Natural killer cell (primary cell): ENCODE results near the gene PAX2. TPM values are rescaled to one million over a fixed set of nuclear protein-coding genes. Genes with fewer than 3 reads are reported as not detected.
A peak's percentile ranks its signal among the peaks of the same experiment; 100 is the strongest.

Experiments
- ATAC-seq, 3 donors: fragments of 150-1000 bp in 2 of 3; fragments of 200-7000 bp in 1 of 3; cut with Tn5 transposase; 1 replicate in 1 of 3; 2 replicates in 2 of 3; pipeline ENCODE4 v1.10.0; 2021; ENCODE audit warnings: mild to moderate bottlenecking in 2 of 3, moderate library complexity in 2 of 3
- DNase-seq, 2 donors: peaks; one replicate each; pipeline versions ENCODE4 v3.0.0 to v3.0.0-alpha.2; 2013 to 2021; ENCODE audit warnings: mixed read lengths in 1 of 2
- H3K27ac ChIP-seq: one replicate; pipeline ENCODE4 v1.5.1; 2013; ENCODE audit warnings: mild to moderate bottlenecking, low read length
- H3K27me3 ChIP-seq: one replicate; pipeline ENCODE4 v1.6.1; 2013; ENCODE audit warnings: low read length; ENCODE audit not compliant: control insufficient read depth, insufficient read depth
- H3K36me3 ChIP-seq: one replicate; pipeline ENCODE4 v1.6.1; 2013; ENCODE audit warnings: low read length; ENCODE audit not compliant: control insufficient read depth, insufficient read depth
- H3K4me1 ChIP-seq: one replicate; pipeline ENCODE4 v1.6.1; 2013; ENCODE audit warnings: low read length; ENCODE audit not compliant: control insufficient read depth, insufficient read depth
- H3K4me3 ChIP-seq: one replicate; pipeline ENCODE4 v1.5.1; 2013; ENCODE audit warnings: low read length
- H3K9me3 ChIP-seq: one replicate; pipeline ENCODE4 v1.6.1; 2013; ENCODE audit warnings: low read length; ENCODE audit not compliant: control insufficient read depth, insufficient read depth
- H3K27ac Mint-ChIP-seq, 2 donors: one replicate each; pipeline ENCODE4 v1.8.0; 2022; ENCODE audit warnings: mild to moderate bottlenecking in 2 of 2, mixed read lengths in 2 of 2, moderate library complexity in 1 of 2
- H3K27me3 Mint-ChIP-seq, 2 donors: one replicate each; pipeline ENCODE4 v1.8.0; 2022; ENCODE audit warnings: low read depth in 2 of 2, mixed read lengths in 2 of 2
- H3K36me3 Mint-ChIP-seq: one replicate; pipeline ENCODE4 v1.8.0; 2022; ENCODE audit warnings: mixed read lengths
- H3K4me1 Mint-ChIP-seq, 2 donors: one replicate each; pipeline ENCODE4 v1.8.0; 2022; ENCODE audit warnings: mixed read lengths in 2 of 2
- H3K4me3 Mint-ChIP-seq: one replicate; pipeline ENCODE4 v1.8.0; 2022; ENCODE audit warnings: mild to moderate bottlenecking, moderate library complexity, mixed read lengths
- H3K9me3 Mint-ChIP-seq, 2 donors: one replicate each; pipeline ENCODE4 v1.8.0; 2022; ENCODE audit warnings: mixed read lengths in 2 of 2
- WGBS: methylation state at CpG from one replicate; pipeline ENCODE4 v1.1.7; 2013; ENCODE audit warnings: missing lambda C conversion rate; ENCODE audit not compliant: insufficient coverage; 5-methylcytosine and 5-hydroxymethylcytosine counted together
- intact Hi-C: fragments of 100-400 bp; cut with micrococcal nuclease; formaldehyde crosslinking; loops from one replicate; pipeline ENCODE4 v1.14.2; 2022
- total RNA-seq, 4 donors: library from RNA; stranded (reverse); fragments of 120-200 nt in 1 of 4; gene quantifications; one replicate each; pipeline versions ENCODE4 v1.2.3 to v1.2.4, GENCODE V29; 2013 to 2022
- TF ChIP-seq, protein P1 (sequence below): fragments of 200-600 bp; IDR thresholded peaks from one replicate; pipeline ENCODE4 v1.8.0; 2022; ENCODE audit warnings: antibody characterized with exemption

The PAX2 gene
- total RNA-seq, 3 donors from 2014 or later (not counting 1 experiment from before 2014, with no cell fraction given) = not detected

- WGBS = 40% methylated on average over 1 of the region's 1 CpG
- no peak overlapping the region for H3K4me3 ChIP-seq
- H3K4me3 Mint-ChIP-seq = peak overlapping the region; percentile 55
- H3K36me3 Mint-ChIP-seq = no peaks in the 10 kb centered on the region
- ATAC-seq = no peak
- peaks cover 40% of the 10 kb centered on the region for H3K27me3 ChIP-seq
- intact Hi-C loops = no loop called here
- H3K4me1 Mint-ChIP-seq = peaks cover 25 to 45% of the 10 kb centered on the region in 2 donors
- TF ChIP-seq, protein P1, sequence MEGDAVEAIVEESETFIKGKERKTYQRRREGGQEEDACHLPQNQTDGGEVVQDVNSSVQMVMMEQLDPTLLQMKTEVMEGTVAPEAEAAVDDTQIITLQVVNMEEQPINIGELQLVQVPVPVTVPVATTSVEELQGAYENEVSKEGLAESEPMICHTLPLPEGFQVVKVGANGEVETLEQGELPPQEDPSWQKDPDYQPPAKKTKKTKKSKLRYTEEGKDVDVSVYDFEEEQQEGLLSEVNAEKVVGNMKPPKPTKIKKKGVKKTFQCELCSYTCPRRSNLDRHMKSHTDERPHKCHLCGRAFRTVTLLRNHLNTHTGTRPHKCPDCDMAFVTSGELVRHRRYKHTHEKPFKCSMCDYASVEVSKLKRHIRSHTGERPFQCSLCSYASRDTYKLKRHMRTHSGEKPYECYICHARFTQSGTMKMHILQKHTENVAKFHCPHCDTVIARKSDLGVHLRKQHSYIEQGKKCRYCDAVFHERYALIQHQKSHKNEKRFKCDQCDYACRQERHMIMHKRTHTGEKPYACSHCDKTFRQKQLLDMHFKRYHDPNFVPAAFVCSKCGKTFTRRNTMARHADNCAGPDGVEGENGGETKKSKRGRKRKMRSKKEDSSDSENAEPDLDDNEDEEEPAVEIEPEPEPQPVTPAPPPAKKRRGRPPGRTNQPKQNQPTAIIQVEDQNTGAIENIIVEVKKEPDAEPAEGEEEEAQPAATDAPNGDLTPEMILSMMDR = no peak
- no peaks in the 10 kb centered on the region for H3K9me3 ChIP-seq
- H3K4me1 ChIP-seq = peaks cover 37% of the 10 kb centered on the region
- H3K27ac Mint-ChIP-seq = no peak overlapping the region
- H3K36me3 ChIP-seq = no peaks in the 10 kb centered on the region
- H3K27me3 Mint-ChIP-seq = peaks cover 55 to 63% of the 10 kb centered on the region in 2 donors
- no peaks in the 10 kb centered on the region for H3K9me3 Mint-ChIP-seq
- no peak for DNase-seq
- H3K27ac ChIP-seq = no peak overlapping the region
These were observed 85.3 kb downstream of the PAX2 start for GRCh38 chr10:100830728-100831111.

GRCh38 chr10:100831742-100832141, 86.4 kb downstream of the PAX2 start:
- intact Hi-C loops = no loop called here
- Histone ChIP-seq H3K36me3 (no peaks in the 10 kb centered on the region), H3K27ac (no peak overlapping the region), H3K4me3 (no peak overlapping the region), H3K9me3 (no peaks in the 10 kb centered on the region), H3K27me3 (peaks cover 39% of the 10 kb centered on the region), H3K4me1 (peaks cover 31% of the 10 kb centered on the region)
- DNase-seq (no peak), ATAC-seq (no peak)
- peaks cover 25 to 42% of the 10 kb centered on the region in 2 donors for H3K4me1 Mint-ChIP-seq
- no peaks in the 10 kb centered on the region for H3K9me3 Mint-ChIP-seq
- WGBS = 96% methylated on average over 1 of the region's 1 CpG
- no peak overlapping the region for H3K4me3 Mint-ChIP-seq
- no peak overlapping the region for H3K27ac Mint-ChIP-seq
- H3K27me3 Mint-ChIP-seq = peaks cover 54 to 61% of the 10 kb centered on the region in 2 donors
- TF ChIP-seq, protein P1 = no peak
- H3K36me3 Mint-ChIP-seq = no peaks in the 10 kb centered on the region

DNA sequence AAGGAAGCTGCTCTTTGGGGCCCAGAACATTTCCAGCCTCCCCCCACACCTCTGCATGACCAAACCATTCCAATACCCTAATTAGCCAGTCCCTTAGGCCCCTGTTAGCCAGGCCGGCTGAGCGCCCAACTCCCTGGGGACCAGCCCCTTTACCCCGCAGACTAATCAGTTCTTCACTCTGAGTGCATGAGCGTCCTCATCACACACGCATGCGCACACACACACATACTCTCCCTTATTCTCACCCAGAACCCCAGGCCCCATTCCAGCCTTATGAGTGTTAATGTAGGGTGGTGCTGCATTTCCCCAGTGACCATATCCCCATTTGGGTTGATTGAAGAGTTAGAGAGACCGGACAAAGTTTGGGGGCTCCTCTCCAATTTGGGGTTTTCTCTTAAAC, 90.4 kb downstream of the PAX2 start:
- Histone ChIP-seq H3K27ac (no peak overlapping the region), H3K9me3 (no peaks in the 10 kb centered on the region), H3K36me3 (no peaks in the 10 kb centered on the region), H3K27me3 (peaks cover 10% of the 10 kb centered on the region), H3K4me1 (no peaks in the 10 kb centered on the region), H3K4me3 (no peak overlapping the region)
- Mint-ChIP-seq H3K36me3 (no peaks in the 10 kb centered on the region), H3K27me3 (peaks cover 29 to 35% of the 10 kb centered on the region in 2 donors), H3K9me3 (no peaks in the 10 kb centered on the region), H3K4me3 (no peak overlapping the region), H3K27ac (no peak overlapping the region), H3K4me1 (peaks cover 0 to 1% of the 10 kb centered on the region in 2 donors)
- ATAC-seq (no peak), DNase-seq (no peak)
- TF ChIP-seq, protein P1 = no peak
- intact Hi-C loops = no loop called here
- WGBS = over 99% methylated on average over 5 of the region's 7 CpGs

DNA sequence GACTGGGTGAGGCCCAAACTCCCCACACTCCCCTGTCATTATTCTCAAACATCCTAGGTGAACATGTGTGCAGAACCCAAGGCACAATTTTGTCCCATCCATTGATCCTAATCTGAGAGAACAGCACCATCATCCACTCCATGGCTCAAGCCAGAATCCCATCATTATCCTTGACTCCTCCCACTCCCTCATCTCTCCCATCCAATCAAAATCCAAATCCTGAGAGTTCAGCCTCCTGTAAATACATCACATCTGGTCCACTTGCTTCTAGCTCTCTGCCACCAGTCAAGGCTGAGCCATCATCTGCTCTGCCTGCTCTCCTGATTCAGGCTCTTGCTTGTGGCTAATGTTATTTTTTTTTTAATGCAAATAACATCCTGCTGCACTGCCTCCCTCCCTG, 91.5 kb downstream of the PAX2 start:
- Mint-ChIP-seq H3K36me3 (no peaks in the 10 kb centered on the region), H3K9me3 (no peaks in the 10 kb centered on the region), H3K4me1 (no peaks in the 10 kb centered on the region), H3K27me3 (peaks cover 23 to 27% of the 10 kb centered on the region in 2 donors), H3K27ac (no peak overlapping the region), H3K4me3 (no peak overlapping the region)
- ATAC-seq (no peak), DNase-seq (no peak)
- Histone ChIP-seq H3K27me3 (peaks cover 7% of the 10 kb centered on the region), H3K9me3 (no peaks in the 10 kb centered on the region), H3K4me1 (no peaks in the 10 kb centered on the region), H3K36me3 (no peaks in the 10 kb centered on the region), H3K4me3 (no peak overlapping the region), H3K27ac (no peak overlapping the region)
- TF ChIP-seq, protein P1 = no peak
- intact Hi-C loops = no loop called here
